Astrocyte (in vitro differentiated cells and primary cell): ENCODE data around the gene DDX4. TPM values are rescaled to one million over a fixed set of nuclear protein-coding genes. Genes with fewer than 3 reads are reported as not detected.
"Not testable (repeated sequence)": the region's sequence is repeated elsewhere in the genome, so short reads cannot be mapped to it uniquely, and the experiment has no call there.

Source experiments
- DNase-seq: peaks from one replicate; pipeline ENCODE4 v3.0.0-alpha.2; 2010; ENCODE audit warnings: low read depth
- FAIRE-seq: peaks from 2 replicates; lab custom pipeline; 2011; peaks lifted over from hg19 to GRCh38; lab: Jason Lieb, UNC
- H2AFZ ChIP-seq: 2 replicates; pipeline ENCODE4 v1.6.0; 2012; ENCODE audit warnings: low read depth, low read length, inconsistent platforms
- H3K27ac ChIP-seq: 2 replicates; pipeline ENCODE4 v1.5.1; 2011; ENCODE audit warnings: low read depth, low read length, inconsistent platforms
- H3K27me3 ChIP-seq: 2 replicates; pipeline ENCODE4 v1.6.0; 2011; ENCODE audit warnings: low read length, inconsistent platforms; ENCODE audit not compliant: insufficient read depth
- H3K36me3 ChIP-seq: 2 replicates; pipeline ENCODE4 v1.5.1; 2011; ENCODE audit warnings: low read length, inconsistent platforms; ENCODE audit not compliant: insufficient read depth
- H3K4me1 ChIP-seq: 2 replicates; pipeline ENCODE4 v1.5.1; 2011; ENCODE audit warnings: low read length, inconsistent platforms; ENCODE audit not compliant: insufficient read depth
- H3K4me2 ChIP-seq: 2 replicates; pipeline ENCODE4 v1.6.0; 2012; ENCODE audit warnings: low read length, inconsistent platforms
- H3K4me3 ChIP-seq: 2 replicates; pipeline ENCODE4 v1.5.1; 2011; ENCODE audit warnings: low read depth, mild to moderate bottlenecking, low read length, inconsistent platforms; ENCODE audit not compliant: insufficient read depth
- H3K79me2 ChIP-seq: 2 replicates; pipeline ENCODE4 v1.6.0; 2012; ENCODE audit warnings: mild to moderate bottlenecking, low read length, inconsistent platforms; ENCODE audit not compliant: insufficient read depth
- H3K9ac ChIP-seq: 2 replicates; pipeline ENCODE4 v1.6.0; 2012; ENCODE audit warnings: mild to moderate bottlenecking, low read length, inconsistent platforms
- H3K9me3 ChIP-seq: 2 replicates; pipeline ENCODE4 v1.5.1; 2012; ENCODE audit warnings: low read depth, mild to moderate bottlenecking, low read length, inconsistent platforms; ENCODE audit not compliant: insufficient read depth
- H4K20me1 ChIP-seq: 2 replicates; pipeline ENCODE4 v1.6.0; 2012; ENCODE audit warnings: low read length, inconsistent platforms; ENCODE audit not compliant: insufficient read depth
- H3K27ac Mint-ChIP-seq: one replicate; pipeline ENCODE4 v1.8.0; 2021; ENCODE audit warnings: mild to moderate bottlenecking, mixed read lengths; ENCODE audit not compliant: unreplicated experiment
- H3K27me3 Mint-ChIP-seq: one replicate; pipeline ENCODE4 v1.8.0; 2021; ENCODE audit warnings: low read depth, mixed read lengths; ENCODE audit not compliant: unreplicated experiment
- H3K36me3 Mint-ChIP-seq: one replicate; pipeline ENCODE4 v1.8.0; 2021; ENCODE audit warnings: low read depth, mixed read lengths; ENCODE audit not compliant: unreplicated experiment
- H3K4me1 Mint-ChIP-seq: one replicate; pipeline ENCODE4 v1.8.0; 2021; ENCODE audit warnings: low read depth, mixed read lengths; ENCODE audit not compliant: unreplicated experiment
- H3K4me3 Mint-ChIP-seq: one replicate; pipeline ENCODE4 v1.8.0; 2021; ENCODE audit warnings: mild to moderate bottlenecking, moderate library complexity, mixed read lengths; ENCODE audit not compliant: unreplicated experiment
- H3K9me3 Mint-ChIP-seq: one replicate; pipeline ENCODE4 v1.8.0; 2021; ENCODE audit warnings: mild to moderate bottlenecking, mixed read lengths; ENCODE audit not compliant: unreplicated experiment
- EZH2 ChIP-seq: IDR thresholded peaks from 2 replicates; pipeline ENCODE4 v1.6.1; 2012; ENCODE audit warnings: mild to moderate bottlenecking, low read length, inconsistent platforms; ENCODE audit not compliant: insufficient read depth
- total RNA-seq: library from RNA; stranded (reverse); gene quantifications from 2 replicates; pipeline ENCODE4 v1.2.1, GENCODE V29; 2021
- TF ChIP-seq, protein P1 (sequence below): IDR thresholded peaks from 2 replicates; pipeline ENCODE4 v1.5.1; 2011; ENCODE audit warnings: low read depth, mild to moderate bottlenecking, inconsistent platforms, low read length, moderate library complexity; ENCODE audit not compliant: insufficient read depth

DDX4 gene
- total RNA-seq, 1 donor from 2014 or later: not detected

DNA sequence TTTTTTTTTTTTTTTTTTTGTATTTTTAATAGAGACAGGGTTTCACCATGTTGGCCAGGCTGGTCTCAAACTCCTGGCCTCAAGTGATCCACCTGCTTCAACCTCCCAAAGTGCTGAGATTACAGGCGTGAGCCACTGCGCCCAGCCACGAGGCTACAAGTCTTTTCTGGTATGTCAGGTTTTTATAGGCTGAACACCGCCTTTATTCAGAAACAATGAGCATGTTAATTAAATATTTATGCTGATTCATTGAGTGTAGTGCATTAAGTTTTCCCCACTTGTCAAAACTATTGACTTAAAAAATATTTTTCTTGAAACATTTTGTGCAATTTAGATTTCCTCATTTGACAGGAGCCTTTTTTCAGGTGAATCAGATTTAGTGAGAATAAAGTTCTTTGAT is 78.1 kb downstream of the DDX4 start:
- not testable (repeated sequence) for H2AFZ ChIP-seq, H3K36me3 ChIP-seq, H3K4me3 Mint-ChIP-seq, H3K27ac ChIP-seq, H3K79me2 ChIP-seq, H4K20me1 ChIP-seq, H3K4me3 ChIP-seq, FAIRE-seq, H3K9ac ChIP-seq, H3K27me3 Mint-ChIP-seq, H3K27me3 ChIP-seq, H3K9me3 Mint-ChIP-seq, H3K4me2 ChIP-seq, H3K9me3 ChIP-seq, DNase-seq, H3K27ac Mint-ChIP-seq, H3K4me1 ChIP-seq, H3K36me3 Mint-ChIP-seq
- peaks cover 11% of the 10 kb centered on the region for H3K4me1 Mint-ChIP-seq

DNA sequence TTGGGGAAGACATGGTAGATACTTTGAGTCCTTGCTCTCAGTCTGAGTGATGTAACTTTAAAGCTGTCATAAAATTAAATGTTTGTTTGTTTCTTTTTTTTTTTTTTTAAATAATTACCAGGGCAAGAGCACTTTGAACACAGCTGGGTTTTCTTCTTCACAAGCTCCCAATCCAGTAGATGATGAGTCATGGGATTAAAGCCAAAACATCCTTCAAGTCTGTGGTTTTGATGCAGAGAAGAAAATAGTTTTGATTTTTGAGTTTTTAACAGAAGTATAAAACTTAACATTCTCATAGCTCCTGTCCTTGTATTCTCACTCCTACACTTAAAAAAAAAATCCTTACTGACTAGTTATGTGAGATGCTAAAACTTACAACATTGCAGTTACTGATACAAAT is 78.5 kb downstream of the DDX4 start:
- Histone ChIP-seq H3K4me1 (no peaks in the 10 kb centered on the region), H2AFZ (no peak overlapping the region), H3K27ac (no peak overlapping the region), H3K27me3 (peaks cover 4% of the 10 kb centered on the region), H4K20me1 (no peaks in the 10 kb centered on the region), H3K9ac (no peak overlapping the region), H3K9me3 (no peaks in the 10 kb centered on the region), H3K79me2 (no peaks in the 10 kb centered on the region), H3K4me3 (no peak overlapping the region), H3K4me2 (peak overlapping the region; percentile 2), H3K36me3 (no peaks in the 10 kb centered on the region)
- FAIRE-seq: no peak
- TF ChIP-seq, protein P1, sequence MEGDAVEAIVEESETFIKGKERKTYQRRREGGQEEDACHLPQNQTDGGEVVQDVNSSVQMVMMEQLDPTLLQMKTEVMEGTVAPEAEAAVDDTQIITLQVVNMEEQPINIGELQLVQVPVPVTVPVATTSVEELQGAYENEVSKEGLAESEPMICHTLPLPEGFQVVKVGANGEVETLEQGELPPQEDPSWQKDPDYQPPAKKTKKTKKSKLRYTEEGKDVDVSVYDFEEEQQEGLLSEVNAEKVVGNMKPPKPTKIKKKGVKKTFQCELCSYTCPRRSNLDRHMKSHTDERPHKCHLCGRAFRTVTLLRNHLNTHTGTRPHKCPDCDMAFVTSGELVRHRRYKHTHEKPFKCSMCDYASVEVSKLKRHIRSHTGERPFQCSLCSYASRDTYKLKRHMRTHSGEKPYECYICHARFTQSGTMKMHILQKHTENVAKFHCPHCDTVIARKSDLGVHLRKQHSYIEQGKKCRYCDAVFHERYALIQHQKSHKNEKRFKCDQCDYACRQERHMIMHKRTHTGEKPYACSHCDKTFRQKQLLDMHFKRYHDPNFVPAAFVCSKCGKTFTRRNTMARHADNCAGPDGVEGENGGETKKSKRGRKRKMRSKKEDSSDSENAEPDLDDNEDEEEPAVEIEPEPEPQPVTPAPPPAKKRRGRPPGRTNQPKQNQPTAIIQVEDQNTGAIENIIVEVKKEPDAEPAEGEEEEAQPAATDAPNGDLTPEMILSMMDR: no peak
- no peak for TF ChIP-seq EZH2
- H3K27ac Mint-ChIP-seq: peak overlapping the region; percentile 47
- H3K27me3 Mint-ChIP-seq: peaks cover 6% of the 10 kb centered on the region
- H3K4me3 Mint-ChIP-seq: no peak overlapping the region
- peaks cover 11% of the 10 kb centered on the region for H3K4me1 Mint-ChIP-seq
- H3K9me3 Mint-ChIP-seq: no peaks in the 10 kb centered on the region
- H3K36me3 Mint-ChIP-seq: no peaks in the 10 kb centered on the region
- DNase-seq: peak; percentile 90

DNA sequence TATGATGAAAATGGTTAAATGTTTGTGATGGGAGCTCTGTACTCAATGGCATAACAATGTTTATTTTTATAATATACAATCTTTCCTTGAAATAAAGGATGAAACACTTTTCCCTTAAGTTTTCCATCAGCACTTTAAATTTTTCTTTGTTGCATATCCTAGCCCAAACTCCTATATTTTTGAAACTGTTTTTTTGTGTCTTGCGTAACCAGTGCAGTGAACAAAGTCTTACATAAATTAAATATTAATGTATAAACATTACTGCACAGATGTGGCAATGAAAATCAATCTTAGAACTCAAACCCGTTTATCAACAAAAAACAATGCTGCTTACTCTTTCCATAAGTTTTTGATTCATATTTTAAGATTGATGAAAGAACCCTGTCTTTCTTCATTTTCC is 79.2 kb downstream of the DDX4 start:
- Histone ChIP-seq H3K36me3 (no peaks in the 10 kb centered on the region), H3K27me3 (peaks cover 4% of the 10 kb centered on the region), H3K27ac (no peak overlapping the region), H3K9ac (no peak overlapping the region), H4K20me1 (no peaks in the 10 kb centered on the region), H3K4me1 (no peaks in the 10 kb centered on the region), H3K9me3 (no peaks in the 10 kb centered on the region), H3K4me3 (no peak overlapping the region), H2AFZ (no peak overlapping the region), H3K4me2 (no peak overlapping the region), H3K79me2 (no peaks in the 10 kb centered on the region)
- H3K4me3 Mint-ChIP-seq: no peak overlapping the region
- no peaks in the 10 kb centered on the region for H3K36me3 Mint-ChIP-seq
- no peak for TF ChIP-seq EZH2
- TF ChIP-seq, protein P1: no peak
- no peaks in the 10 kb centered on the region for H3K9me3 Mint-ChIP-seq
- FAIRE-seq (no peak), DNase-seq (no peak)
- H3K4me1 Mint-ChIP-seq: peaks cover 11% of the 10 kb centered on the region
- H3K27me3 Mint-ChIP-seq: peaks cover 9% of the 10 kb centered on the region
- H3K27ac Mint-ChIP-seq: no peak overlapping the region
